HG03280 (cell line): ENCODE data around the gene TBC1D10A.

Experiments
- ATAC-seq: cut with Tn5 transposase; IDR thresholded peaks from one replicate; pipeline ENCODE4 v1.9.1; 2021; ENCODE audit warnings: mild to moderate bottlenecking, moderate library complexity; ENCODE audit not compliant: unreplicated experiment

TBC1D10A gene

DNA sequence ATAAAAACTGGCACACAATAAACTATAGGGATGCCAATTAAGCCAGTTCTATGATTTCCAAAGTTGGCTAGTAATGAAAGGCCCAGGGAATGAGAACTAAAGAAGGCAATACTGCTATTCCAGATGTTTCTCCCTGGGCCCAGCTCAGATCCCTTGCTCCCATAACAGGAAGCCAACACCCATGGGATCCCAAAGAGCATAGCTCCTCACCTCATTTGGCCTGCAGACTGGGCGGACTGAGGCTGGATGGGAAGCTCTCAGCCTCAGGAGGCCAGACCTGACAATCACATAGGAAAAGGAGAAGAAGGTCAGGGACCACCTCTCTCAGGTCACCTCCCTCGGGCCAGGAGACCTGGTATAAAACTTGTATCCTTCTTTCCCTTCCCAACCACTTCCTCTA, 5.3 kb downstream of the TBC1D10A start:
- no peak for ATAC-seq

DNA sequence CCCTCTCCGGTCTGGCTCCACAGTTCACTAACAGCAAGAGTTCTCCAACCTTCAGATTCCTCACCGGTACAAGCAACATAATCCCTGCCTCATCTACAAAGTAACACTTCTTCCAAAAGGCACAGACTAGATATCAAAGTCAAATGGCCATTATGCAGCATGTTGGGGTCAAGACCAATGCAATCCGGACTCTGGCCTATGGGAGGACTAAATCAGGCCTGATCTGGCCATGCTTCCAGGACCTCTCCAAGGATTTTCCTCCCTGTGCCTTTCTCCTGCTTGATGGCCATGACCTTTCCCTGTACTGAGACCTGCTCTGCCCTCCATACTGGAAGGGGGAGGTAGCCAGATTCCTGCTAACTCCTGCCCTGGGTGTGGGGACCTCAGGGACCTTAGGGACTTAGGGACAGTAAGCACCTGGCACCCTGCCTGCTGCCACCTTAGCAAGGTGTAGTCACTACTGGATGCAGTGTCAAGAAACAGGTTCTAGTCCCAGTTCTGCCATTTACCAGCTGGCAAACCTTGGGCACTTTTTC, 6.7 kb downstream of the TBC1D10A start:
- no peak for ATAC-seq

DNA sequence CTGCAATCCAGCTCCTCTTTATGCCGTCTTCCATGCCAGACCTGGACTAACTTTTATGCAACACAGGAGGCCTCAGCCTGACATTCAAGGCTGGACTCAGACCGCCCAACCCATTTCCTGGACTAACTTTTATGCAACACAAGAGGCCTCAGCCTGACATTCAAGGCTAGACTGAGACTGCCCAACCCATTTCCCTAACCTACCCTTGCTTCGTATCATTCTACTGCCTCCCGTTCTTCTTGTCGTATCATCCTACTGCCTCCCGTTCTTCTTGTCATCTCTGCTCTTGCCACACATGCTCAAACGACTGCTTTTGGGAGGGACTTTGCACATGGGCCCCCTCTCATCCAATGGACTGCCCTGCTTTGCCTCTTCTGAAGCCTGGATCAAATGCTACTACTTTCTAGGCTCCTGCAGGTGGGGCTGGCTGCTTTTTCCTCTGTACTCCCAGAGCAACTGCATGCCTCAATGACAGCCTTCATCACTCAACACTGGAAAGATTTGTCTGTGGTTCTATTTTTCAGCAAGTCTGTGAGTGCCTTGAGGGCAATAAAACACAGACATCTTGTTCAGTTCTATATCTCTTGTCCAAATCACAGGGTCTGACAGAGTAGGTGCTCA, 7.8 kb downstream of the TBC1D10A start:
- ATAC-seq: no peak

DNA sequence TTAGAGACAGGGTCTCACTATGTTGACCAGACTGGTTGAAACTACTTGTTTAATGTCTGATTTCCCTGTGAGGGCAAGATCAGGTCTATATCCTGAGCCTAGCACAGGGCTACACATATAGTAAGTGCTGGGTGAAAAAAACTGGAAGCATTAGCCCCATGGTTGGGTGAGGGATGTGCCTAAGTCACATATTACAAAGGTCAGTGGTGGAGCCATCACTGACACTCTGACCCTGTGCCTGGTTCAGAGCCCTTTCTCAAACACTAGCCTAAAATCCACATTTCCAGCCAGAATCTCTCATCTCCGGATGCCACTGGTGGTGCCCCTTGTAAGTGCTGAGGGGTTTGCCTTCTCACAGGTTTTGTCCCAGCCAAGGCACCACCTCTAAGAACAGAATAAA, 9.0 kb downstream of the TBC1D10A start:
- no peak for ATAC-seq

DNA sequence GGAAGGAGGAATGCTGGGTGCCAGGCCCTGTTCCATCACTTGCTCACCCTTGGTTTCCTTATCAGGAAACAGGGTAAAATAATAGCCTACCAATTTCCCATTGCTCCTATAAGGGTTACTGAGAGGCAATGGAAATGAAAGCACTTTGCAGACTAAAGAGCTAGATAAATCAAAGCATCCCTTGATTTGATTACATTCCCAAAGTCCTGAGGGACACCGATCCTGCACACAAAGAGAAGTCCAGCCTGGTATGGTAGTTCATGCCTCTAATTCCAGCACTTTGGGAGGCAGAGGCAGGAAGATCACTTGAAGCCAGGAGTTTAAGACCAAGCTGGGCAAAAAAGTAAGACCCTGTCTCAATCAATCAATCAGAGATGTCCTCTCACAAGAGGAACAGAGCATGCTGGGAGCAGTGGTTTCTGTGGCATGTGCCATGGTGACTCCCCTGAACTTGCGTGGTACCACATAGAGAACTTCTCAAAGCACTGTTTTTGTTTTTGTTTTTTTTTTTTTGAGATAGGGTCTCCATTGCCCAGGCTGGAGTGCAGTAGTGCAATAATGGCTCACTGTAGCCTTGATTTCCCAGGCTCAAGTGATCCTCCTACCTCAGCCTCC, 10.7 kb downstream of the TBC1D10A start:
- ATAC-seq: no peak

DNA sequence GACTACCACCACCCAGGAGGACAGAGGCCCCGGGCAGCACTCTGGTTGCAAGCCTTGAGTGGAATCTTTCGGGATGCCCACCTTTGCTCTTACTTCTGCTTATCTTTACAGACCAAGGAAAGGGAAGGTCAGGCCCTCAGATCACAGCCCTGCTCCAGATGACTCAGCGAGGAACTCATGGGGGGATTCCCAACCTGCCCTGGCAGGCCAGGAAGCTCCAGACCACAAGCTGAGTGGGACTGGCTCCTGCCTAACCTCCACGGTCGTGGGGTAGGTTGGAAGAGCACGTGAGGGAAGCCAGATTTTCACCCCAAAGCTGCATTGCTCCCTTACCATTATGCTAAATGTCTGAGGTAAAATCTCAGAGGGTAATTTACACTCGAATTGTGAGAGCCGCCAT, 11.8 kb downstream of the TBC1D10A start:
- ATAC-seq: no peak

DNA sequence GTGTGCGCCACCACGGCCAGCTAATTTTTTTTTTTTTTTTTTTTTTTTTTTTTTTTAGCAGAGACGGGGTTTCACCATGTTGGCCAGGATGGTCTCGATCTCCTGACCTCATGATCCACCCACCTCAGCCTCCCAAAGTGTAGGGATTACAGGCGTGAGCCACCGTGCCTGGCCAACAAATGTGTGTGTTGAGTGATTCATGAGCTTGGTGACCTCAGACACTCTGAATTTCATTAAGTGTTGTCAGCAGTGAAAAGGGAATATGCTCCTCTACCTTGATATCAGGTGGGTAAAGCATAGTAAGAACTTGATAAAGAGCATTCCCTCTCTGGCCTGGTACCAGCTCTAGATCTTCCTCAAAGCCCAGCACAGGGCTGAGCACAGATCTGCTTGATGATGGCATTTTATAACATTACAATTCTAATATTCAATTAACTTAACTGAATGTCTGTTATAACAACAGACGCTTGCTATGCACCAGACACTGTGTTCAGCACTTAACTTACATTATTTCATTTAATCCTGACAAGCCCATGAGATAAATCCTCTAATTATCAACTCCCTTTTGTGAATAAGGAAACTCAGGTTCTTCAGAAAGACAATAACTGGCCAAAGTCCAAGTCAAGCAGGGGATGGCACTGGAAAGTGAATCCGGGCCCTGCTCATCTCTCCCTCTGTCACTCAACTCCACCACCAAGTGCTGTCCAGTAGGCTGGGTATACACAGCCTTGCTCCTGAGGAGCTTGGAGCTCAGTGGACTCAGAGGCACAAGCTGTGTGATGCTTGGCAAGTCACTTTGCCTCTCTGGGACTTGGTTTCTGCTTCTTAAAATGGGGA, 13.0 kb downstream of the TBC1D10A start:
- ATAC-seq: no peak

DNA sequence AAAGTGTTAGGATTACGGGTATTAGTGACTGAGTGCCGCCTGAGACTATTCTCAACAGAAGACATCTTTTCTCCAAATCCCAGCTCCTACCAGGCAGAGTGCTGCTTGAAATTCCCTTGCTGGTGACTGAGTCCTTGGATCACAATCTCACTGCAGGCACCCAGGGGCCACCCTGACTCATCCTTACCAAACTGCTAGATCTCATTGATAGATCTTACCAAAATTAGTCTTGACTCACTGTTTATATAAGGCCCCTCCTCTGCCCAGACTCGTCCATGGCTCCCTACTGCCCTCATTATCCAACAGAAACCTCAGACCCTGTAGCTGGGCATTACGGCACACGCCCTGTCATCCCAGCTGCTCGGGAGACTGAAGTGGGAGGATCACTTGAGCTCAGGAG, 14.7 kb downstream of the TBC1D10A start:
- ATAC-seq: no peak

DNA sequence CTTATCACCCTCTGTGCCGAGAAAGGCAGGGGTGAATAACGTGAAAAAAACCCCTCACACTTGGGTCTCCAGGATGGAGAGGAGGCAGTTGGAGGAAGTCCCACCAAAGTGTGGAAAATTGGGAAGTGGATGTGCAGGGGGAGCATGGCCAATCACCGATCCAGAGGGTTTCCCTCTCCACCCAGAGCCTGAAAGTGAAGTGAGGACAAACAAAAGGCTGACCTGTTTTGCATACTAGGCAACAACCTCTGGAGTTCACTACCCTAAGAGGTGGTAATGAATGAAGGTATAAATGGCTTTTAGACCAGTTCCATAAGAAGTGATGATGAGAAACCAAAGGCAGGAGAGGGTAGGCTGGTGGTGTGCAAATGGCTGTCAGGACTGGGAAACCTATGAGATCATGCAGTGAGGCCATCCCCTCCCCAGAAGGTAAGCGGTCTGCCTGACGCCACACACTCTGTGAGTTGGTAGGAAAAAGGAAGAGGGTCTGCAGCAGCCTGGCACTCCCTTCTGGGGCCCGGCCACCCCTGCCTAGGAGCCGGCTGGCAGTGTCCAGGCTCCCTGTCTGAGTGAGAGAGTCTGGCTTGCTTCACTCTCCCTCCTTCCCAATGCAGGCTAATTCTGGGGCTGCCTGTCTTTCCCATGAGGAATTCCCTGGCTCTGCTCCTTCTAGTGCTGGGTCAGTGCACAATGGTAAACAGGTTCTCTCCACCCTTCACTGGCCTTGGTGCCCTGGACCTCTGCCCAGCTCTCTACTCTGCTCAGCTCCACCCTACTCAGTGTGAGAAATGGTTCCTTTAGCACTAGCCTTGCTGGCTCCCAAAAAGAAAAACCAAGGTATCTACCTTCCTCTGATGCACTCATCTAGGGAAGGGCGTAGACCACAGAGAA, 15.6 kb downstream of the TBC1D10A start:
- ATAC-seq: no peak

DNA sequence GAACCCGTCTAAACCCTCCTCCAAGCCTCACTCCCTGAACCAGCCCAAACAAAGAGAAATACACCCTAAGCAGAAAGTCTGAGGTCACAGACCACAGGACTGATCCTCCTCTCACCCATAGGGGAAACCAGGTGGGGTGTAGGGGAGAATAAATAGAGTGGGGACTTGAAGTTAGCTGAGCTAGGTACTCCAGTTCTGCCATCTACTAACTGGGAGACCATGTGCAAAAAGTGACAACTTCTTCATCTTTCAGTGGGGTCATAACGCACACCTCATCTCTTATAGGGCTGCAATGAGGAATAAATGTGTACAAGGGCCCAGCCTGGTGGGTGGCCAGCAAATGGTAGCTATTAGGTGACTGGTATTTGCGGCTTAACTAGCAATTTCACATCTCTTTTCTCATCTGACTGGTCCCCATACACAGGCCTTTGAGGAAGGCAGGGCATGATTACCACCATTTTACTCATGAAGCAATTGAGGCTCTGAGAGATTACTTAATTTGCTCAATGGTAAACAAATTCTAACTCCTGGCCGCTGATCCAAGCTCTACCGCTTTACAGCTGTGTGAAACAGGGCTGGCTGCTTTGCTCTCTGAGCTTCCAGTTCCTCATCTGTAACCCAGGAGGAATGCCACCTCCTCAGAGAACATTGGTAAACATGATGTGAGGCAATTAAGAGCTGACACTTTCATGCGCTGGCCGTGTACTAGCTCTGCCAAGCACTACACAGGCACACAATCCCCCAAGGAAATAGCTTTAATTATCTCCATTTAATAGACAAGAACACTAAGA, 16.6 kb downstream of the TBC1D10A start:
- ATAC-seq: peak; percentile 45

DNA sequence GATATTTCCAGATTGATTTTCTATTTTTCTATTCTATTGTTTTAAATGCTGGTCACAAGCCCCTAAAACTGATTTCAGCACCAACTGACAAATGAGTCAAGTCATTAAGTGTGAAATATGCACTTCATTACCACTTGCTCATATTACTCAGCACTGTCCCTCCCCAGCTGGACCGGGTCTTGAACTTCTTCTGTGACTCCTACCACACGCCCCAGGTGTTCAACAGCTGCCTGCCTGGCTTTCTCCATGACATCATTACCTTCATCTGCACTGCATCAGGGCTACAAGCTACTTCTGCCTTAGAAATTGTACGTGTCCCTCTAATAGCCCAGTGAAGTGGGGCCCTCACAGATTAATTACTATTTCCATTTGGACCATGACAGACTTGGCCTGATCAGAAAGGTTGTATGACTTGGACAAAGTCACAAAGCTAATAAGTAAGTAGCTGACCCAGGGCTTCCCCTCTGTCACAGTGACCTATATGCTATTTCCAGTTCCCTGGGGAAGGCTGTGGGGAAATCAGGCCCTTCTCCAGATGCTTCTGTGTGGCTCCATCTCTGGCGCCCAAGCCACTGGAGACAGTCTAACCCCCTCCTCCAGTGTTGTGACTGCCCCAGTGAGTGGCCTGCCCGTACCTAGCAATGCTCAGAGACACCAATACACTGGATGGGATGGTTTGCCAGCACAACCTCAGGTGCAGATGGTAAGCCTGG, 18.1 kb downstream of the TBC1D10A start:
- ATAC-seq: no peak

DNA sequence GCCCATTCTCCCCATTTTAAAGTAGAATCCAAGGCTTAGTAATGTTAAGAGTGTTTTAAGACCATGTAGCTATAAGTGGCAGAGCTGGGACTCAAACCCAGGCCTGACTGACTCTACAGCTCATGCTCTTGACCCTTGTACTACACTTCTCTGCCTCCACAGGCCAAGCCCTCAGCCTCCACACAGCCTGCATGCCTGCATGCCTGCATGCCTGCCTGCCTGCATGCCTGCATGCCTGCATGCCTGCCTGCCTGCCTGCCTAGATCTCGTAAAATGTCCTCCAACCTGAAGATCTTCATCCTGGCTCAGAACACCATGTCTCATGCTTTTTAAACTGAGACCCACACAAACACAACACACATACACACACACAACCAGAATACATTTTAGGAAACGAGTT, 18.6 kb downstream of the TBC1D10A start:
- no peak for ATAC-seq

DNA sequence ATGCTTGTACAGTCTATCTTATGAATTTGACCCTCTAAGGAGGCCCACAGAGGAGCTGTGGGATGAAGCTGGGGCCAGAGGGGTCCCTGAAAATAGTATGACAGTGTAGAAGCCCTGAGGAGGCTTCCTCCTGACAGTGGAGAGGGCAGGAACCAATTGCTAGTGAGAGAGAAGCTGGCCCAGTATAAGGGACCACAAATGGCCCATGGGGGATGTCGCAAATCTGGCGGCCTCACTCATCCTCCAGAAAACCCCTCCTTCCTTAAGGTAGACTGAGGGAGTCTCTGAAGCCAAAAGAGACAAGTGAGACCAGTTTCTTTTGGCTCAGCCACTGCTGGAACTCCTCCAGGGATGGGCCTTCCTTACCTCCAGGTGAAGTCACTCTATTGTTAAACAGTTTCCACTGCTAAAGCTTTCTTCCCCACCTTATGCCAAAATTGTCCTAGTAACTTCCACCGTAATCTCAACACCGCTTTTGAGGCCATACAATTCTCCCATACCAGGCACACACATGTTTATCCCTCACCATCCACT, 19.6 kb downstream of the TBC1D10A start:
- ATAC-seq: no peak

DNA sequence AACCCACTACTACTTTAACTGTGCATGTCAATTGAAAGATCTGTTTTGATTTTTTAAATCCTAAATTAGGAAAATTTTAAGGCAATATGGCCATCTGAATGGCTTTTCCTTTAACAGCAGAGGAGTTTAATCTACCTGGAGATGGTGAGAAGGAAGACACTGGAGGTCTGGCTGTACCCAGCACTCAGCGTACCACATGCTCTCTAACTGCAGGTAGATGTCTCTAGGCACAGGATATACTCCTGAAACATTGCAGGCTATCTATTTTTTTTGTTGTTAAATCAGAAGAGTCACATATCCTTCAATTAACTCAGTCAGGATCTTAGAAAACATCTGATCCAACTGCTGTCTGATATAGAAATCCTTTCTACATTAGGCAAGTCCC, 20.1 kb downstream of the TBC1D10A start:
- ATAC-seq: no peak

DNA sequence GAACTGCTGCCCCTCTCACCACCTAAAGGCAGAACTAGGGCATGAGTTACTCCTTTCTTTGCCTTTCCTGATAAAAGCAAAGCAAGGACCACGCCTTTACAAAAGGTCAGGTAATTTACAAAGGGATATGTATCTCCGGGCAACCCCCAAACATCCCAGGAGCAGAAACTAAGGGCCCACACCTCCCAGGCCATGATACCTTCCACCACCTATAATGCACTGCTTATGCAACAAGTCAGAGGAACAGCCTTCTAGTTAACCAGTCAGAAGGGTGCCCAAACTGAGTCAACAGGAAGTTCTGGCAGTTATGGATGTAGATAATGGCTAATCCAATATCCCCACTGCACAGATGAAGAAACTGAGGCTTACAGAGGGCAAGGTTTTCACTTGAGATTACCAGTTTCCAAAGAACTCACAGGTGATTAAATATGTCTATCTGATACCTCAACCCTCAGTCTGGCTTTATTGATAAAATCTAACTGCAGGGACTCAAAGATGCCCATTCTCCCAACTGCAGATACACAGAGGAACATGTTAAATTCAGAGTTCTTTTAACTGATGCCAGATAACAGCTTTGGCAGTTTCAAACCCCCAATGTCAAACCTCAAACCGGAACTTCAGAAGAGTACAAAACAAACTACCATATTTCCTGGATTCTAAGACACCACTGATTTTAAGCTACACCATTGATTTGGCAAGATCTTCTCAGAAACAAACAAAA, 20.7 kb downstream of the TBC1D10A start:
- no peak for ATAC-seq

DNA sequence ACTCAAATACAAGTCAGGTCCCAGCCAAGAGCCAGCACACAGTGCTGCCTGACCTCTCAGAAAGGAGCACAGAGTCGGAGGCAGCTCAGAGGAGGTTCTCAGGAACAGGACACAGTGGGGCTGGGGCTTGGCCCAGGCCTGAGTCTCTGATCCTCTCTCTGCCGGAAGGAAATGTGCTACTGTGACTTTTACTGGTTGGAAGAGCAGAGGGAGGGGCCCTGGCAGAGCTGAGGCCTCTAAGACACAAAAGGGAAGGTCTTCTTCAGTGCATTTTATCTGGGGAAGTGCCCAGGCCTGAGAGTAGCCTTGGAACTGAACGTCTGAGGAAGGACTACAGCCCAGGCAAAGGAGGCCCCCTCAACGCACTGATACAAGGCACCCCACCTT, 21.2 kb downstream of the TBC1D10A start:
- ATAC-seq: no peak

DNA sequence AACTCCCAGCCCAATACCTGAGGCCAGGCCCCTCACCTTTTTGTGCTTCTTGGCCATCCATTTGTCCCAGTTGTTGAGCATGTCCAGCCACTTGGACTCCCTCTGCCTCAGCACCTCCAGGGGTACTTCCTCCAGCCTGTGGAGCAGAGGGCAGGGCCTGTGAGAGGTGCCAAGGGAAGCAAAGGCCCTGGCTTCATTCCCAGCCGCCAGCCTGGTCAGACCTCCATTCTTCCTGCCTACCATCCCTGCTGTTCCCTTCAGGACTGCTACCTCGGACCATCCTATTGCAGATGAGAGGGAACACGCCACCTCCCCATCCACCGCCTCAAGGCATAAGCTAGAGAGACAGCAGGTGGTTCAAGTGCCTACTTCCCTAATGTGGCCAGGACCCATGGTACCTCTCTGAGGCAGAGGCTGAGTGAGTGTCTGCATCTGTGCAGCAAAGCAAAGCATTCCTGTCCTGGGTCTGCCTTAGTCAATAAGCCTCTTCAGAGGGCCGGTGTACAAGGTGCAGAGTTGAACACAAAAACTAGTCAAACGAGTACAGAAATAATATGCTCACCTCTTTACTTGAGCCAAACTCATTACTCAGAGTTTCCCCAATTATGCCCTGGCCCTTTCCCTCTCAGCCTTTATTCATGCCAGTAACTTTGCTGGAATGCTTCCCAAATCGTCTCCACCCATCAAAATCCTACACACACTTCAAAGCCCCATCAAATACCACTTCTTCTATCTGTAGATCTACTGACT, 22.1 kb downstream of the TBC1D10A start:
- no peak for ATAC-seq

DNA sequence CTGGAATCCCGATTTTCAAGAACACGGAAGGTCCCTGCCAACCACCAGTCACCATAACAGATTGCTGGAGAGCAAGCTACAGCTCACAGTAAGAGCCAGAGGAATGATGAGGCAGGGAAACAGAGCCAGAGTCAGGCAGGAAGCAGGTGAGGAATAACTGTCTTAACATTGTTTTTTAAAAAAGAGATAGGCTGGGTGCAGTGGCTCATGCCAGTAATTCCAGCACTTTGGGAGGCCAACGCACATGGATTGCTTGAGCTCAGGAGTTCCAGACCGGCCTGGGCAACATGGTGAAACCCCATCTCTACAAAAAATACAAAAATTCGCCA, 24.0 kb downstream of the TBC1D10A start:
- no peak for ATAC-seq
